HG02642 (cell line): ENCODE data around the gene CDK5R1.
"Not testable (repeated sequence)": the region's sequence is repeated elsewhere in the genome, so short reads cannot be mapped to it uniquely, and the experiment has no call there.

Source experiments
- ATAC-seq: cut with Tn5 transposase; IDR thresholded peaks from one replicate; pipeline ENCODE4 v1.9.1; 2021; ENCODE audit warnings: mild to moderate bottlenecking; ENCODE audit not compliant: unreplicated experiment, poor library complexity

Gene CDK5R1

DNA sequence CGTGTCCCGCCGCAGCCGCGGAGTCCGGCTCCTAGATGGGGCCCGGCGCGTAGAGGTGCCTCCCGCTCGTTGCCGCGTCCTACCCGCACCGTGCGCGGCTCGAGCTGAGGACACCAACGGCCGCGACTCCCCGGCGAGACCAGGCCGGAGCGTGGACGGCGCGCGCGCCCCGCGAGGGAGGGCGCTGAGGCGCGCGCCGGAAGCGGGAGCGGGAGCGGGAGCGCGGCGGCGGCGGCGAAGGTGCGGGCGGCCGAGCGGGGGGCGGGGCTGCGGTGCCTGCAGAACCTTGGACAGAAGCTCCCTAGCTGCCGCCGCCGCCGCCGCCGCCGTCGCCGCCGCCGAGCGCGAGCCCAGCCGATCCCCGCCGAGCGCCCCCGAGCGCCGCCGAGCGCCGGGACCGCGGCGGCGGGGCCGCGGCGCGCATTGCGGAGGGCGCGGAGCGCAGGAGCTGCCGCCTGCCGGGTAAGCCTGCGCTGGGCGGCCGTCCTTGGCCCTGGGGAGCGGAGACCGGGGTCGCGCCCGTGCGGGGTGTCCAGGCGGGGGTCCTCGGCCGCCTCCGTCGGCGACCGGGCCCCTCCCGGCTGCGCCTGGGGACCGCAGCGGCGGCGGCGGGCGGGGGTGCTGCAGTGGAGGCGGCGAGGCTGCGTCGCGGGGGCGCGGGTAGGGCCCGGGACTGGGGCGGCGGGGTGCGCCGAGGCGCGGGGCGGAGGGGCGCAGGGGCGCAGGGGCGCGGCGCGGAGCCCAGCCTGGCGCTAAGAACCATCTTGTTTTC lies at the start of gene CDK5R1:
Gene CDK5R1, plus strand, starts transcription at position 293 of the 772 bp plus-strand sequence. CDS start 628 bp downstream, outside the sequence.
- peak; percentile 47 for ATAC-seq

DNA sequence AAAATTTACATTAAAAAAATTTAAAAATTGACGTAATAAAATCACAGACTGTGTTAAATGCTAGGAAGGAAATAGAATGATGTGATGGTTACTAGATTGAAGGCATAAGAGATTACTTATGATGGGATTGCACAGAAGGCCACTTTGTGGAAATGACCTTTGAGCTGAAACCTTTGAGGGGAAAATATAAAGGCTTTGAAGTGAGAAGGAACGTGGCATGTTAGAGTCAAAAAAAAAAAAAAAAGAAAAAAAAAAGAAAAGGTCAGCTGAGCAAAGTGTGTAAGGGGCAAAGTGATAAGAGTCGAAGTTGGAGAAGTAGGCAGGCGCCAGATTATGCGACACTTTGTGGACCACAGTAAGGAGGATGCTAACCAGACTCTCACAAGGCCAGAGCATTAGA lies 46.1 kb upstream of the CDK5R1 start:
- ATAC-seq: no peak

DNA sequence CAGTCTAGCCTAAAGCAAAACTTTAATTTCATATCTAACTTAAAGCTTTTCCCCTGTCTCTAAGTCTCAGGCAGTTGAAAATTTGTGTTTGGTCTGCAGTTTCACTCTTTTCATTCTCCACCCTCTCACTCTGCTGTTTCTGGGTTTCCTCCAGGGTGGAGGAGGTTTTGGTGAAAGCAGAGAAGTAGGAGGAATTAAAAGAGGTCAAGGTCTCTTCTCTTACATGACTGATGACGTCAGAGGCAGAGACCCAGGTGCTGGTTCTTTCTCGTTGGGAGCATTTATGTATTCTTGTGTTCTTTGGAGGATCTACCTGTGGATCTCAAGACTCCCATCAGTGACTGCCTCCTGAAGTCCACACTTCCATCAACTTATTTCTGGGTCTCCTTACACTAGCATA lies 44.9 kb upstream of the CDK5R1 start:
- ATAC-seq: no peak

DNA sequence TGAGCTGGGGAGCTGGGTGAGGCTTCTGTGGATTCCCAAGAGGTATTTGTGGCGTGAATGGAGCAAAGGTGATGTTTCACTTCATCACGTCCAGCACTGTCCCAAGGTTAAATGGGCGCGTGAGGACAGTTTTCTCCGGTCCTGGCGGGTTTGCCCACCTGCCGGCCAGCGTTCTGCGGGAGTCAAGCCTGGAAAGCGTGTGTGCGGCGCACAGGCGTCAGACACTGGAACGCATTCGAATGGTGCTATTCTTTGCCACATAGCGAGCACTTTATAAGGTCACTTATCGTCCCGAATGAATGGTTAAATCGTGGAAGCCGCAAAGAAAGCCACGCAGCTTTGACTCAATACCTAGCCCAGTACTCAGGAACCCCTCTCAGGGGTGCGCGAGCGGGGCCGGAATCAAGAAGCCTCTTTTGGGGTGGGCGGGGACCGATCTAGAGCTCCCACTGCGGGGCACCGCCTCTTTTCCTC lies 42.9 kb upstream of the CDK5R1 start:
- ATAC-seq: no peak

DNA sequence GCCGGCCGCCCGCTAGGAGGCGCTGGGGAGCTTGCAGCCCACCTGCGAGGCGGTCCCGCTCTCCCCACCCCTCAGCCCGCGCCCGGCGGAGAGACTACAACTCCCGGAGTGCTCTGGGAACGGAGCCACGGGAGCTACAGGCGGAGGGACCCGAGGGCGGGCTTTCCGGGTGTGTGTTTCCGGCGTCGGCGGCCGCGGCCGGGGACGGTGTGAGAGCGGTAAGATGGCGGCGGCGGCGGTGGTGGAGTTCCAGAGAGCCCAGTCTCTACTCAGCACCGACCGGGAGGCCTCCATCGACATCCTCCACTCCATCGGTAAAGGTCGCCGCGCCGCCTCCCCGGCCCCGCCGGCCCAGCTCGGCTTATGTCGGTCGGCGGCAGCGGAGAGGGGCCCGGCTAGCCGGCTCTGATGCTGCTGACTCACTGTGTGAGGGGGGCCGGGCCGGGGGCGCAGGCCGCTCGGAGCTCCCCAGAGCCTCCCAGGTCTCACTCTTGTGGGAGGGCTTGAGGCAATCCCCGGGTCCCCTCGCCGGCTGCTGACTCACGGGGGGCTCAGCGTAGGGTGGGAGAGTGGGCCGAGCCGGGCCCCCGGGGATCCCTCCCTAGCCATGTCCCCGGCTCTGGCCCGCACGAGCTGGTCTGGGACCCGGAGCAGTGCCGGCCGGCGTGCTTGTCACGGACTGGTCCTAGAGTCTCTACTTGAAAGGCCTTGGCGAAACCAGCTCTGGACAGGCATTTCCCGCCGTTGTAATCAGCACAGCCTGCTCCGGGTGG lies 42.3 kb upstream of the CDK5R1 start, which contains the start of gene PSMD11:
Gene PSMD11, plus strand, starts transcription at position 210 of the 773 bp plus-strand sequence. Its CDS starts 14 bp downstream, at position 224.
- ATAC-seq: peak; percentile 94

DNA sequence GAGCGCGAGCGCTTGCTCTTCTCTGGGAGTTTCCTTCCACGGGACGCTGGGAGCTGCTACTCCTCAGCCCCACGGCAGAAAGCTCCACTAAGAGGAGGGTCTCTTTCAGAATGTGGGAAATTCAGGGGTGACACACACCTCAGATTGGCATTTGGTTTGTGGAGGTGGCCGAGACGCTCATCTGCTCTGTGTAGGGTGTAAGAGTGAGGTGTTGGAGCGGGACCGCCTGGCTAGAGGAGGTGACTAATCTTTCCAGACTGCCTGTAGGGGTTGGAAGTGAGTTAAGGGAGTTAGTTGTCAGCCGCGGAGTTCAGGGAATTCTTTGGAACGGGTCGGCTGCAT lies 41.7 kb upstream of the CDK5R1 start:
- ATAC-seq: peak; percentile 7

DNA sequence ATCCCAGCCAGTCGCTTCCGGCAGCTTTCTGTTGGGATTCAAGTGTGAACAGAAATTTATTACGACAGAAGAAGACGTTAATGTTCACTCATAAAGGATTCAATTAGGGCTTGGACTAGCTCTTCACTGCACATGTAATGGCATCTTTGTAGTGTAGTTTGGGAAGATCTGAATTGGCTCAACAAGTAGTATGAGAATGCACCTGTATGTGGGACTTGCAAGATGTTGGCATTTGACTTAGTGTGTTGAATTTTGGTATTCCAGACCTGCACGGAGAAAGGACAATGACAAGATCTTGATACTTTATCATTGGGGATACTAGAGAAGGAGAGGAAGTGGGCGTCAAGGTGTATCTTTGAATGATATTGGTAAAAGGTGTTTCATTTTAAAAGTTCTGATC lies 41.3 kb upstream of the CDK5R1 start:
- no peak for ATAC-seq

DNA sequence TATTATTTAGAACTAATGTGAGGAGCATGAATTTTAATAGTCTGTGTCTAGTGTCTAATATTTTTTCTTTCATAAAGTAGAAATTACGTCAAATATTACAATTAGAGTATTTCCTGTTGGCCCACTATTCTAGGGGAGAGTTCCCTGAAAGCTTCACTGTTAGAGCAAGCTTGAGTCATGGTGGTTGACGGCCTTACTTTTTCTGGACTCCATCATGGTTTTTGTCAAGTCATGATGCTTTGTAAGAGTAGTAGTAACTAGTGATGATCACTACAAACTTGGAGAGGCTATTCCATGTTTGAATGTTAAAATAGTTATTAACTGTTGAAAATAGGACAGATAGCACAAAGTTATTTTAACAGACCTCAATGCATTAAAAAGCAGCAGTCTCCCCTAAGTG lies 40.8 kb upstream of the CDK5R1 start:
- ATAC-seq: no peak

DNA sequence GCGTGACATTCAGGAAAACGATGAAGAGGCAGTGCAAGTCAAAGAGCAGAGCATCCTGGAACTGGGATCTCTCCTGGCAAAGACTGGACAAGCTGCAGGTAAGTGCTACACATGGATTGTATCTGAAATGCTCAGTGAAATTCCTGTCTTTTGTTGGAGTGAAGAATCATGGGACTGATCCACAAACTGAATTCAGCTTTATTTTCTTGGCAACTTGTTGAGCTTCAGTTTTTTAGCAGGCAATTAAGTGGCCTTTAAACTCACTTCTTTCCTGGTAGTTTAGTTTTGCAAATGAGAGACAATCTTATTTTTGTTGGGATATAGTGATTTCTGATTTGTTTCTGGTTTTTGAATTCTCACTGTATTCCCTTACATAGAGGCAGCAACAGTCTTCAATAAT lies 39.8 kb upstream of the CDK5R1 start:
- ATAC-seq: no peak

DNA sequence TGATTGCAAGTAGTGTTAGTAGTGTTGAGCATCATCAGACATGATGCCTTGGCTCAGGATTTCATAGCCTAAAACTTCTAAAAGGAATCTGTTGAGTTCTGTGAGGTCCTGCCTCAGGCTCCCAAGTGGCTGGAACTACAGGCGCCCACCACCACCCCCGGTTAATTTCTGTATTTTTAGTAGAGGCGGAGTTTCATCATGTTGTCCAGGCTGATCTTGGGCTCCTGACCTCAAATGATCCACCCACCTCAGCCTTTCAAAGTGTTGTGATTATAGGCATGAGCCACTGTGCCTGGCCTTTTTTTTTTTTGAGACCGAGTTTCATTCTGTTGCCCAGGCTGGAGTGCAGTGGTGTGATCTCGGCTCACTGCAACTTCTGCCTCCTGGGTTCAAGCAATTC lies 36.8 kb upstream of the CDK5R1 start:
- ATAC-seq: no peak

DNA sequence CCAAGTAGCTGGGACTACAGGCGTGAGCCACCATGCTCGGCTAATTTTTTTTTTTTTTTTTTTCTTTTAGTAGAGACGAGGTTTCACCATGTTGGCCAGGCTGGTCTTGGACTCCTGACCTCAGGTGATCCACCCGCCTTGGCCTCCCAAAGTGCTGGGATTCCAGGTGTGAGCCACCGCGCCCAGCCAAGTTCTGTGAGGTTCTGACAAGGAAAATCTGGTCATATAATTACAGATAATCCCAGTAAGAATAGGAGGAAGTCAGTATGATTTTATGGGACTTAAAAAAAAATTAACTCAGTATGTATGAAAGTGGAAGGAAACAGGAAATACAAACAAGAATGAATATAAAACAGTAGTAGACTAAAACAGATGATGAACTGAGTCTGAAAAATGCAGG lies 36.4 kb upstream of the CDK5R1 start:
- ATAC-seq: not testable (repeated sequence)

DNA sequence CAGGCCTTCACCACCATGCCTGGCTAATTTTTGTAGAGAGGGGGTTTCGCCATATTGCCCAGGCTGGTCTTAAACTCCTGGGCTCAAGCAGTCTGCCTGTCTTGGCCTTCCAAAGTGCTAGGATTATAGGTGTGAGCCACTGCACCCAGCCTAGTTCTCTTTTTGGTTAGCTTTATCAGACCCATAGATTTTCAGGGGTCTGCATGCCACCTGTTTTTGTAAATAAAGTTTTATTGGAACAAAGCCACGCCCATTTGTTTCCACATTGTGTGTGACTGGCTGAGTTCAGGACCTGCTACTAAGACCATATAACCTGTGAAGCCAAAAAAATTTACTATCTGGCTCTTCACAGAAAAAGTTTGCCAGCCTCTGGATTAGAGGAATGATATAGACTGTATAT lies 34.9 kb upstream of the CDK5R1 start:
- ATAC-seq: no peak

DNA sequence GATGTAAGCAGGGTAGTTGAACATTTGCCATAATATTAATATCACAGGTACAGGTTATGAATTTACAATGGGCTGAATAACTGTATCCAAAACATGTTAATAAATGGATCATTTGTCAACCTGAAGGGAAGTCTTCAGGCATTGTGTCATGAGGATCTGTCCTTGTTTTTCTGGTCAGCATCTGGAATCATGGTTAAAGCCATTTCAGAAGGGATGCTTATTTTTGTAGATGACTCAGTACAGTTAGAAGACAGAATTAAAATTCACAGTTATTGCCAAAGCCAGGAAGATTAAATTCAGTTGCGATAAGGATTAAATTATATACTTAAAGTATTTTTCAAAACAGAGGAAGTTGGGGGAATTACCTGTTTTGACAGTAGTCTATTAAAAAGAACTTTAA lies 34.5 kb upstream of the CDK5R1 start:
- no peak for ATAC-seq

DNA sequence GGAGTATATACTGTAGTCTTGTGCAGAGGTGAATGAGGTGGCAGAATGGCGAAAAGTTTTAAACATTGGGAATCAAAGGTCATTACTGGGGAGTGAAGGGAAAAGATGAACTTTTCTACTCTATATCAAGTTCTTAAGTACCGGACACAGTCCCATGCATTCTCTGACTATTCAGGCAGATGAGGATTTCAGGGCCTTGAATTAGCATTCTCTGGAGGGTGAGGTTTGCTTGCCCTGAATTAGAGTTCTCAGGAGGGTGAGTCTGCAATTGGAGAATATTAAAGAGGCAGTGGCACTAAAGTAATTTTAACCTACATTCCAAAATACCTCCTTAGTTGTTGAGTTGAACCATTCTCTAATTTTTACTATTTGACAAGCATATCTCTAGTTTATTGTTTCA lies 33.4 kb upstream of the CDK5R1 start:
- no peak for ATAC-seq

DNA sequence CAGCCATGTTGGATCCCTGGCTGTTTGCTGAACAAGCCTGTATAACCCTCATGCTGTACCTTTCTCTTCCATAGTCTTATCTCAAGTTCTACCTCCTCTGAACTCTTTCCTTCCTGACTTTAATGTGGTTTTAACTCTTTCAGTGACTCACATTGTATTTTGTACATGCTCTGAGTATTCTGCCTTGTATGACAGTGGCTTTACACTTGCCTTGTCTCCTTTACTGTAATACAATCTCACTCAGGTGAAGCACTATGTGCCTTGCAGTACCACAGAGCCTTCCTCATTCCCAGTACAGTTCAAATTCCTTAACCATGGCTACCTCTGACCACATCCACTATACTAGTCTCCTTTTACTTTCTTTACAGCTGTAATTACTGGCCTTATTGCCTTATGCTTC lies 28.4 kb upstream of the CDK5R1 start:
- no peak for ATAC-seq

DNA sequence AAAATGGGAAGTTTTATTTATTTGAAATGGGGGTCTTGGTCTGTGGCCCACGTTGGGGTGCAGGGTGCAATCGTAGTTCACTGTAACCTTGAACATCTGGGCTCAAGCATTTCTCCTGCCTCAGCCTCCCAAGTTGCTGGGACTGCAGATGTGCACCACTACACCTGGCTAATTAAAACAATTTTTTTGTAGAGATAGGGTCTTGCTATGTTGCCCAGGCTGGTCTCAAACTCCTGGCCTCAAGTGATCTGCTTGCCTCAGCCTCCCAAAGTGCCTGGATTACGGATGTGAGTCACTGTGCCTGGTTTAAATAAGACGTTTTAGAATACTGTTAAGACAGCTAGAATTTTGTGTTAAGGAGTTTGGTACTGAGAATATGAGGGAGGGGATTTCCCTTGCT lies 26.7 kb upstream of the CDK5R1 start:
- ATAC-seq: no peak

DNA sequence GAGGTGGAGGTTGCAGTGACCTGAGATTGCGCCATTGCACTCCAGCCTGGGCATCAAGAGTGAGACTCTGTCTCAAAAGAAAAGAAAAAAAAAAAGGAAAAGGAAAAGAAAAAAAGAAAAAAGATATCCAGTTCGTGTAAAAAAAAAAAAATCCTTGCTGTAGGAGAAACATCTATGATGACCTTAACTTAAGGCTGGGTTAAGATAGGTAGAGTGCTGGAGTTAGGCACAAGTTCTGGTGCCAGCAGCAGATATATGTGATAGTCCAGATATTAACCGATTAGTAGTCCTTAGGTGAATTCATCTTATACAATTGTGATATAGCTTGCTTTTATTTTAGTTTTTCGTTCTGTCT lies 25.3 kb upstream of the CDK5R1 start:
- no peak for ATAC-seq

DNA sequence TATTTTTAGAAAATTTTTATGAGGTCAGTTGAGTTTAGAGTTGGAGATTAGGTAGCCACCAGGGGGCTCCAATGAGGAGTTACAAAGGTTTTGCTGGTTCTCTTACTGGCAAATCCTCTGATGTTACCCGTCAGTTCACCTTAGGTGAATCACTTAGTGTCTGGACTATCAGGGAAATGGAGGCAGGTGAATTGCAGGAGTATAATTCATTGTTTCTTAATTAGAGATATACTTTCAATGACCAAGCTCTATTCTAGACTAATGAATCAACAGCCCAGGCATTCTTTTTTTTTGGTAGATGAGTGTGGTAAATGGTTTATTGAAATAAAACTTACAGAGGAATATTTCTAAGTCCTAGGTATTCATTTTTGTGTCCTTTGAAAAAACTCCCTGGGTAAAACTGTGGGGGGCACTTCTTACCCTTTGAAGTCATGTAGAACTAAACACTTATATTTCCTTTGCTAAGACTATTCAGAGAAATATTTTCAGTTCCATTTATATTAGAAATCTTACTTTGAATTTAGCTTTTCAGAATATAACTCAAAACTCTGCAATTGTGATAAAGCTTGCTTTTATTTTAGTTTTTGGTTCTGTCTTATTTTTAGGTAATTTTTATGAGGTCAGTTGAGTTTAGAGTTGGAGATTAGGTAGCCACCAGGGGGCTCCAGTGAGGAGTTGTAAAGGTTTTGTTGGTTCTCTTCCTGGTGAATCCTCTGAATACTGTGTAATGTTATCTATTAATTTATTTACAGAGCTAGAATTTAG lies 24.8 kb upstream of the CDK5R1 start:
- ATAC-seq: no peak

DNA sequence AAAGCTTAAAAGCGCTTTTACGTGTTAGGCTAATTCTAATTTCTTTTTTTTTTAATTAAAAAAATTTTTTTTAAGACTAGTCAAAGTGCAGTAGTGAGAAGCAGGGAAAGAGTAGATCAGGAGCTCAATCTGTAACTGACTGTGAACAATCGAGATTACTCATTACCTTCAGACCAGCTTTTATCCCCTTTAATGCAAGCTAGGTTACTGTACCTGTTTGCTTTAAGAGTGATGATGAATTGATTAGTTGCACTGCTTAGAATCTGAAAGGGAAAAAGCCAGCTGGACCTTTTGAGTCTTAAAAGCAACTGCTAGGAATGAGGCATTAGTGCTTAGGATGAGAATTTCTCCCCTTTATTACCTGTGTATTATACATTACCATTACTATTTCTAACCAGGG lies 23.5 kb upstream of the CDK5R1 start:
- no peak for ATAC-seq

DNA sequence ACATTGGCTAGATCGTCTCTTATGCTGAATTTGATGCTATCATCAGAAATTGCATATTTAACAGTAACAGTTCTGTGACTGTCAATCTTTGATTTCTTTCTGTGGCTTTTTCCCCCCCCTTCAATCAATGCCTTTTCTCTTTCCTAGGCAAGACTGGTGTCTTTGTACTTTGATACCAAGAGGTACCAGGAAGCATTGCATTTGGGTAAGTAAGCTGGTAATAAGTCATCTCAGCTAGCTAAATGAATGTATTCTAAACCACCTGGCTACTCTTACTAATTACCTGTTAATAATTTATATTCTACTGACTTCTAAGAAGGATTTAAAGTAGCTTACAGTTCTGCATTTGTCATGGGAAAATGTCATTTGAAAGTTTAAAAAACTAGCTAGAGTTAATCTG lies 22.4 kb upstream of the CDK5R1 start:
- ATAC-seq: no peak

DNA sequence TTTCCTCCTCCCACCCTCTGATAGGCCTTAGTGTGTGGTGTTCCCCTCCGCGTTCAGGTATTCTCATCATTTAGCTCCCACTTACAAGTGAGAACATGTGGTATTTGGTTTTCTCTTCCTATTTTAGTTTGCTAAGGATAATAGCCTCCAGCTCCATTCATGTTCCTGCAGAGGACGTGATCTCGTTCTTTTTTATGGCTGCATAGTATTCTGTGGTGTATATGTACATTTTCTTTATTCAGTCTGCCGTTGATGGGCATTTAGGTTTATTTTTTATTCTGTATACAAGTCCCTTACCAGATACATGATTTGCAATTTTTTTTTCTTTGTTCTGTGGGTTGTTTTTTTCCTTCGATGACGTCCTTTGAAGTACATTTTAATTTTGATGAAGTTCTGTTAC lies 18.8 kb upstream of the CDK5R1 start:
- no peak for ATAC-seq
